ENCODE measurements around the gene RNF157. TPM values are rescaled to one million over a fixed set of nuclear protein-coding genes. Genes with fewer than 3 reads are reported as not detected.

RNF157 gene
- total and polyA plus RNA-seq, 2 of the 13 experiments (the other 11 are each of a cell fraction or from before 2014, with no cell fraction given): 0.44 to 1.5 TPM

DNA sequence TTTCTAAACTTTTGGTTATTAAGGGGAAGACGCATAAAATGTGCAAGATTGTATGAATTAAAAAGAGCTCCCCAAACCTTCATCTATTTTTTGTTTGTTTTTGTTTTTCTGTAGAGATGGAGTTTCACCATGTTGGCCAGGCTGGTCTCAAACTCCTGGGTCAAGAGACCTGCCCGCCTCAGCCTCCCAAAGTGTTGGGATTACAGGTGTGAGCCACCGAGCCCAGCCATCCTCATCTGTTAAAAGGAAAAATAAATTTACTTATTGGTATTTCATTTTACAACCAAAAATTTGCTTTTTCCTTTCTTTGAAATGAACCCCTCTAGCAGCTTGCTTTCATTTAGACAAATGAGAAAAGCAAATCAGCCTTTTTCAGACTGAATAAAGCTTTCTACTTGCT, 23.2 kb downstream of the RNF157 start:
- ATAC-seq (no peak), DNase-seq (ENCODE audit: low spot score) (no peak), FAIRE-seq (no peak)
- Histone ChIP-seq H4K20me1 (ENCODE audit: insufficient read depth, low read length) (no peaks in the 10 kb centered on the region), H3K9me3 (ENCODE audit: low read length) (no peaks in the 10 kb centered on the region), H3K79me2 (ENCODE audit: insufficient read depth, low read length) (no peaks in the 10 kb centered on the region), H3K4me2 (ENCODE audit: low read depth, low read length) (no peak overlapping the region), H3K4me1 (ENCODE audit: insufficient read depth, low read length) (peaks cover 9% of the 10 kb centered on the region), H2AFZ (ENCODE audit: low read length) (no peak overlapping the region), H3K9ac (ENCODE audit: insufficient read depth, low read depth, low read length) (no peak overlapping the region), H3K27me3 (ENCODE audit: control insufficient read depth in 1 of 2, insufficient read depth in 2 of 2, low read length in 2 of 2) (no peaks in the 10 kb centered on the region; a peak in 1 of 5 replicates), H3K27ac (ENCODE audit: extremely low read length, insufficient read depth, low read length) (no peak overlapping the region), H3K4me3 (replicated peaks in 1 of 3; ENCODE audit: insufficient read depth in 1 of 3, low read depth in 2 of 3, low read length in 3 of 3) (no peak overlapping the region), H3K36me3 (replicated peaks in 1 of 2; ENCODE audit: control insufficient read depth in 1 of 2, insufficient read depth in 2 of 2, low read length in 2 of 2) (no peaks in the 10 kb centered on the region)
- POLR2A ChIA-PET: no interaction called here
- in situ Hi-C loops (cut with HindIII; ENCODE audit: extremely low pct_ligation_motif_present, low pct_unique_long_range_greater_than_20kb) (no loop called here), intact Hi-C loops (cut with micrococcal nuclease; ENCODE audit: unreplicated experiment) (no loop called here)
- 77% methylated on average over 3 of the region's 3 CpGs for WGBS (ENCODE audit: low lambda C conversion rate)
- CTCF ChIA-PET (ENCODE audit: low intra/inter-chr PET ratio, low total read pairs): no interaction called here
- BruUV-seq (replicated peaks): no TSS peak
- TF ChIP-seq ZNF704 (CRISPR knock-in tag; IDR thresholded peaks at IDR 0.05; ENCODE audit: borderline replicate concordance) (no peak), KDM6A (CRISPR knock-in tag; IDR thresholded peaks at IDR 0.05; ENCODE audit: low read depth) (no peak), MTF2 (CRISPR knock-in tag; IDR thresholded peaks at IDR 0.05; ENCODE audit: borderline replicate concordance) (no peak), ZNF24 (IDR thresholded peaks at IDR 0.05) (no peak), IKZF4 (CRISPR knock-in tag; IDR thresholded peaks at IDR 0.05; ENCODE audit: borderline replicate concordance, low read depth, not compliant biosample characterization) (no peak), ZNF207 (IDR thresholded peaks at IDR 0.05; ENCODE audit: borderline replicate concordance) (no peak), MTERF4 (CRISPR knock-in tag; IDR thresholded peaks at IDR 0.05) (no peak), KLF12 (CRISPR knock-in tag; IDR thresholded peaks at IDR 0.05; ENCODE audit: borderline replicate concordance) (no peak), ZBTB10 (CRISPR knock-in tag; IDR thresholded peaks at IDR 0.05; ENCODE audit: borderline replicate concordance) (no peak), ZNF337 (CRISPR knock-in tag; IDR thresholded peaks at IDR 0.05; ENCODE audit: borderline replicate concordance, low read depth) (no peak), ZNF180 (CRISPR knock-in tag; IDR thresholded peaks at IDR 0.05; ENCODE audit: borderline replicate concordance, low read depth) (no peak), NPAS2 (CRISPR knock-in tag; IDR thresholded peaks at IDR 0.05; ENCODE audit: borderline replicate concordance) (no peak), ZMAT3 (CRISPR knock-in tag; conservative IDR thresholded peaks at IDR 0.05) (no peak), DMTF1 (CRISPR knock-in tag; IDR thresholded peaks at IDR 0.05) (no peak), HNF4A (CRISPR knock-in tag; IDR thresholded peaks at IDR 0.05) (no peak)
